Ectodermal cell (in vitro differentiated cells): Measurements from ENCODE around the gene PERM1. TPM values are rescaled to one million over a fixed set of nuclear protein-coding genes. Genes with fewer than 3 reads are reported as not detected.
"Not testable (repeated sequence)": the region's sequence is repeated elsewhere in the genome, so short reads cannot be mapped to it uniquely, and the experiment has no call there.

Experiments used
- H3K27ac ChIP-seq: 2 replicates; pipeline ENCODE4 v1.7.0; 2013; ENCODE audit warnings: mild to moderate bottlenecking, low read depth, low read length; ENCODE audit not compliant: insufficient read depth, poor library complexity, severe bottlenecking
- H3K27me3 ChIP-seq: 2 replicates; pipeline ENCODE4 v1.7.0; 2013; ENCODE audit warnings: mild to moderate bottlenecking, low read length; ENCODE audit not compliant: insufficient read depth, control insufficient read depth, poor library complexity, severe bottlenecking
- H3K36me3 ChIP-seq: one replicate; pipeline ENCODE4 v1.7.0; 2013; ENCODE audit warnings: low read length; ENCODE audit not compliant: control insufficient read depth, insufficient read depth
- H3K4me1 ChIP-seq: one replicate; pipeline ENCODE4 v1.7.0; 2013; ENCODE audit warnings: low read length; ENCODE audit not compliant: control insufficient read depth, insufficient read depth
- H3K4me3 ChIP-seq: 2 replicates; pipeline ENCODE4 v1.7.0; 2013; ENCODE audit warnings: low read depth, low read length, control low read depth; ENCODE audit not compliant: insufficient read depth
- H3K9me3 ChIP-seq: 2 replicates; pipeline ENCODE4 v1.7.0; 2013; ENCODE audit warnings: mild to moderate bottlenecking, low read length, moderate library complexity; ENCODE audit not compliant: control insufficient read depth
- WGBS, 2 experiments: methylation state at CpG; one replicate each; pipeline ENCODE4 v1.1.7; 2013; ENCODE audit warnings: missing lambda C conversion rate in 2 of 2; 5-methylcytosine and 5-hydroxymethylcytosine counted together
- polyA plus RNA-seq, 4 experiments: library from polyadenylated mRNA; stranded (reverse); fragments of 50-300 nt; gene quantifications; one replicate each; pipeline ENCODE4 v1.2.3, GENCODE V29; 2013

Gene PERM1, protein sequence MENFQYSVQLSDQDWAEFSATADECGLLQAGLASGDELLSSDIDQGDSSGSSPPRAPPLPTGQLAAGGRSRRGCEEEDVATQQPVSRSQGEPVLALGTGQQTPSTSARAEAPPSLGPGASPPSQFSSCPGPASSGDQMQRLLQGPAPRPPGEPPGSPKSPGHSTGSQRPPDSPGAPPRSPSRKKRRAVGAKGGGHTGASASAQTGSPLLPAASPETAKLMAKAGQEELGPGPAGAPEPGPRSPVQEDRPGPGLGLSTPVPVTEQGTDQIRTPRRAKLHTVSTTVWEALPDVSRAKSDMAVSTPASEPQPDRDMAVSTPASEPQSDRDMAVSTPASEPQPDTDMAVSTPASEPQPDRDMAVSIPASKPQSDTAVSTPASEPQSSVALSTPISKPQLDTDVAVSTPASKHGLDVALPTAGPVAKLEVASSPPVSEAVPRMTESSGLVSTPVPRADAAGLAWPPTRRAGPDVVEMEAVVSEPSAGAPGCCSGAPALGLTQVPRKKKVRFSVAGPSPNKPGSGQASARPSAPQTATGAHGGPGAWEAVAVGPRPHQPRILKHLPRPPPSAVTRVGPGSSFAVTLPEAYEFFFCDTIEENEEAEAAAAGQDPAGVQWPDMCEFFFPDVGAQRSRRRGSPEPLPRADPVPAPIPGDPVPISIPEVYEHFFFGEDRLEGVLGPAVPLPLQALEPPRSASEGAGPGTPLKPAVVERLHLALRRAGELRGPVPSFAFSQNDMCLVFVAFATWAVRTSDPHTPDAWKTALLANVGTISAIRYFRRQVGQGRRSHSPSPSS
- polyA plus RNA-seq (2013, experiment 1 of 4) = not detected
- not detected for polyA plus RNA-seq (2013, experiment 2 of 4)
- polyA plus RNA-seq (2013, experiment 3 of 4) = not detected
- not detected for polyA plus RNA-seq (2013, experiment 4 of 4)

DNA sequence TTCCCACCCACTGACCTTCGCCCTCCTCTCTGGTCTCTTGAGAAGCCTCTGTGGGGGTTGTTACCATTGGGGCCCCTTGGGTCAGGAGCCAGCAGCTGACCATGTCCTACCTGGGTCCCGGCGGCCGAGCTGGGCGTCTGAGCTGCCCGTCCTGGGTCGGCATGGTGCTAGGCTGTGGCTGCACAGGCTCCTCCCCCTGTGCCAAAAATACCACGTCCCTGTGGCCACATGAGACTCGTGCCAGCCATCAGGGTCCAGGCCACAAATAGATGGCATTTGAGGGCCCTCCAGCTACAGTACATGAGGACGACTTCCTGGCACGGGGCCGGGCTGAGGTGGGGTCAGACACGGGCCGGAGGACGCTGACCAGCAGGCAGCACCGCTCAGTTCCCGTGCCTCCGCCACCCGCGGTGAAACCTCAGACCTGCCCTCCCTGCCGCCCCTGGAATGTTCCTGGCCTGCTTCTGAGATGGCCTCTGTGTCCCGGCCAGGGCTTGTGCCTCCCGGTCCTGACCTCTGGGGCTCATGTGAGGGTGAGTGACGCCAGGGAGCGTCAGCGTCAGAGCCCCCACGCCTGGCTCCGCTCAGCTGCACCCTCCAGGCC is at the start of gene PERM1:
Gene PERM1, minus strand, starts transcription at position 139 of the 604 bp plus-strand sequence. CDS start 1,064 bp downstream, outside the sequence.
- H3K4me1 ChIP-seq = no peaks in the 10 kb centered on the region
- no peak within 1 kb of the TSS for H3K4me3 ChIP-seq
- no peaks in the 10 kb centered on the region for H3K9me3 ChIP-seq
- 80 to 81% methylated on average over 28 of the region's 28 CpGs for WGBS, 2 experiments
- no peaks in the 10 kb centered on the region for H3K36me3 ChIP-seq
- H3K27ac ChIP-seq = no peak within 1 kb of the TSS
- peaks cover 57% of the 10 kb centered on the region for H3K27me3 ChIP-seq

DNA sequence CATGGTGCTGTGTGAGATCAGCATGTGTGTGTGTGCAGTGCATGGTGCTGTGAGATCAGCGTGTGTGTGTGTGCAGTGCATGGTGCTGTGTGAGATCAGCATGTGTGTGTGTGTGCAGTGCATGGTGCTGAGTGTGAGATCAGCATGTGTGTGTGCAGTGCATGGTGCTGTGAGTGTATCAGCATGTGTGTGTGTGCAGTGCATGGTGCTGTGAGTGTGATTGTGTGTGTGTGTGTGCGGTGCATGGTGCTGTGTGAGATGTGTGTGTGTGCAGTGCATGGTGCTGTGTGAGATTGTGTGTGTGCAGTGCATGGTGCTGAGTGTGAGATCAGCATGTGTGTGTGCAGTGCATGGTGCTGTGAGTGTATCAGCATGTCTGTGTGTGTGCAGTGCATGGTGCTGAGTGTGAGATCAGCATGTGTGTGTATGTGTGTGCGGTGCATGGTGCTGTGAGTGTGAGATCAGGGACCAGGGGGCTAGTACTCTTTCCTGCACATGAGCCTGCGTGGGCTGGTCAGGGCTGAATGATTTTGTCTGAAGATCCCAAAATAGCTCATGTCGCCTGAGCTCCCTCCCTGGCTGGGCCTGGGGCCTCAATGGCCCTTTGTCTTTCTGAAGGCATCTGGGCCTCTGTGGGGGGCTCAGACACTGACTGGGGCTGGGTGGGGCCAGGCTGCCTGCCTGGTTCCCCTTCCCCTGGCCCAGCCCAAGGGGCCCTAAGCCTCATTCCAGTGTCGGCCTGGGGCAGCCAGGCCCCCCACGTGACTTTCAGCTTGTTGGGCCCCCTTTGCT is 49.2 kb upstream of the PERM1 start:
- not testable (repeated sequence) for H3K4me3 ChIP-seq

DNA sequence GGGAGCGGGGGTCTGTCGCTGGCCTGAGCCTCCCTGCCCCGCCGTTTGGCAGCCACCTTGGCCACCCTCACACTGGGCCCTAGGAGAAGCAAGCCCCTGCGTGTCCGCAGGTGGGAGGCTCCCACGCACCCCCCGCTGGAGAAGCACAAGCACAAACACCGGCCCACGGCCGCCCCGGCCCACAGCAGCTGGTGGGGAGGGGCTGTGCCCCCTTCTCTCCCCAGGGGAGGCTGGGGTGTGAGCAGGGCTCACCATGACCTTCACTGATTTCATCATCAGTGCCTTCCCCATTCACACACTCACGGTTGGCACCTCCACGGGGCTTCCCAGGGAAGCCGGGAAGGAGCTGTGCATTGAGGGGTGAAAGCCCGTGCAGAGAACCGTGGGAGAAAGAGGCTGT is 45.9 kb upstream of the PERM1 start:
- no peak overlapping the region for H3K27ac ChIP-seq
- no peak overlapping the region for H3K4me3 ChIP-seq
- no peaks in the 10 kb centered on the region for H3K27me3 ChIP-seq
- H3K36me3 ChIP-seq = no peaks in the 10 kb centered on the region
- H3K4me1 ChIP-seq = peaks cover 46% of the 10 kb centered on the region
- H3K9me3 ChIP-seq = no peaks in the 10 kb centered on the region
- WGBS, 2 experiments = 90 to 91% methylated on average over 17 of the region's 17 CpGs

More for the DNA sequence above, 49.2 kb upstream of the PERM1 start:
- H3K27me3 ChIP-seq = peaks cover 14% of the 10 kb centered on the region
- peaks cover 29% of the 10 kb centered on the region for H3K4me1 ChIP-seq
- H3K9me3 ChIP-seq, H3K36me3 ChIP-seq, H3K27ac ChIP-seq: not testable (repeated sequence)
- WGBS, 2 experiments = 49% methylated on average over 7 of the region's 7 CpGs

DNA sequence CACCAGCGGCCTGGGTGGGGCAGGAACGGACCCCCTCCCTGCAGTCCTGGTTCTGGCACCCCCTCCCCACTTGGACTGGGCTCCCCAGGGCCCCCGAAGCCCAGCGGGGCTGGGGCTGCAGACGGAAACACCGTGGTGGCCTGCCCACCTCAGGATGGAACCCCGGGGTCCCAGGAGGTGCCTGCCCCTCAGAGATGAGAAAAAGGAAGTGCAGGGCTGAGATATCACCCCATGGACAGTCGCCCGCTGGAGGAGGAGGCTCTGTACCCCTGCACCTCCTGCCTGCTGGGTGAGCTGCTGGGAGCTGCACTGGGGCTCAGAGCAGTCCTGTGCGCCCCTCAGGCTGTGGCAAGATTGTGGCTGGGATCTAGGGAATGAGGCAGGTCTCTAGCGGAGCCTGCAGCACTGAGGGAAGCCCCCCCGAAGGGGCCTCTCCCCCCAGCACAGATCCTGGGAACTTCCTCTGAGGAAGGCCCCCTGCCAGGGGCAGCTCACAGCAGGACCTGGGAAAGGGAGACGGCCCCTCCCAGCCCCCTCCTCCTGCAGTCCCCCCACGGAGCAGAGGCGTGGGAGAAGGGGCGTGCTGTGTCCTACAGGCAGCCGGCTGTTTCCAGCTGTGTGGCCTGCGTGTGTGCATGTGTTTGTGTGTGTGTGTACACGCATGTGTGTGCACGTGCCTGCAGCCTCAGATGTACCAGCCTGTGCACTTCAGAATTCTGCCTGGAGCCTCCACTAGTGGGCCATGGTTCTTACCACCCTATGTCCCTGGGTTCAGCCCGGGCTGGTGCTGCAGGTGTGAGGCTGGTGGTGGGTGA is 44.9 kb upstream of the PERM1 start:
- Histone ChIP-seq H3K4me1 (peaks cover 49% of the 10 kb centered on the region), H3K9me3 (no peaks in the 10 kb centered on the region), H3K27me3 (no peaks in the 10 kb centered on the region), H3K36me3 (no peaks in the 10 kb centered on the region), H3K27ac (no peak overlapping the region), H3K4me3 (no peak overlapping the region)
- WGBS, 2 experiments = 85 to 88% methylated on average over 21 of the region's 21 CpGs

DNA sequence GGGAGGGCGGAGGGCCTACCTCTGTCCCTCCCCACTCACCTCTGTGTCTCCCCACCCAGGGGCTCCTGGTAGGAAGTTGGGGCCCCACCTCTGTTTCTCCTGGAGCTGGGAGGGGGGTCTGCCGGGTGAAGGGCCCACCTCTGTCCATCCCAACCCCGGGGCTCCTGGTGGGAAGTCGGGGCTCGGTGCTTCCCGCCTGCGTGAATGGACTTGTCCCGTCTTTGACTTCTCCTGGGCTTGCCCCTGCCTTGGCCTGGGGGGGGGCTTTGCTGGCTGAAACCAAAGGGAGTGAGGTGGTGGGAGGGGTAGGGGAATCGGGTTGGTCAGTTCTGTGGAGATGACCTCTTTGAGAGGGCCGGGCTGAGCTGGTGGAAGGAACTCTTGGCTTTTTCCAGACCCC is 43.8 kb upstream of the PERM1 start:
- 83 to 84% methylated on average over 8 to 9 of the region's 10 CpGs for WGBS, 2 experiments

DNA sequence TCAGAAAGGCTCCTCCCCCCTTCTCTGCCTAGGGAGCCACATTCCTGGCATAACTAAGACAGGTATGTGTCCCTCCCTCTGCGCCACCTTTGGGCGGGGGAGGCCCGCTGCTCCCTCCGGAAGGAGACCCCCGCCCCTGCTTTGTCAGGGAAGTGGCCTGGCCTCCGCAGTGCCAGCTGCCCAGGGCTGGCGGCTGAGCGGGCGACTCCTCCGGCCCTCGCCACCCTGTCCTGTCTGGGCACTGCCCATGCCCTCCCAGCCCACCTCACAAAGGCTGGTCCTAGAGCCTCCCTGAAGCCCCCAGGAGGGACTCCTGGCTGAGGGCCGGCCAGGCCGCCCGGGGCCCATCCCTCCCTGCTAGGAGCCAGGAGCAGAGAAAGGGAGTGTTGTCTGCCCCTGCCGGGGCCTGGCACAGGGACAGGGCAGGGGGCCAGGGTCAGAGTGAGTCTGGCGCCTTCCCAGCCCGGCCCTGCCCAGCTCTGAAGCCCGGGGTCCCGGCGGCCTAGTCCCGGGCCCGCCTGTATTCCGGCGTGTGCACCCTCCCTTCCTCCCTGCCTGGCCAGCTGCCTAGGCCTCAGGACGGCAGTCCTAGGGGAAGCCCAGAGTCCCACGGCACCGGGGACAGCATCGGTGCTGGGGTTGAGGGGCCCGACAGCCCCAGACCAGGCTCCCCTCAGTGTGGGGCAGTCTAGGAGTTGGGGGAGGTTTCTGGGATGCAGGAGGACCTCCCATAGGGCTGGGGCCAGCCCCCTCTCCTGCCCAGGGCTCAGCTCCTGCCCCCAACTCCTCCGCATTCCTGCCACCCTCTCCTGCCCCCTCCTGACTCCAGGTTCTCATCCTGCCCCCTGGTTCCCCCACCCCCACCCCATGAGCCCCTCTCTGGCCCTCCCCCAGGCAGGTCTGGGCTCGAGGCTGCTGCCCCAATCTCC is 43.1 kb upstream of the PERM1 start:
- Histone ChIP-seq H3K4me1 (peaks cover 47% of the 10 kb centered on the region), H3K9me3 (no peaks in the 10 kb centered on the region), H3K36me3 (no peaks in the 10 kb centered on the region), H3K27me3 (no peaks in the 10 kb centered on the region), H3K4me3 (no peak overlapping the region), H3K27ac (no peak overlapping the region)
- 65 to 66% methylated on average over 30 to 31 of the region's 31 CpGs for WGBS, 2 experiments

More for the DNA sequence above, 43.8 kb upstream of the PERM1 start:
- no peaks in the 10 kb centered on the region for H3K27me3 ChIP-seq
- H3K9me3 ChIP-seq = no peaks in the 10 kb centered on the region
- no peak overlapping the region for H3K4me3 ChIP-seq
- H3K36me3 ChIP-seq = no peaks in the 10 kb centered on the region
- H3K27ac ChIP-seq = no peak overlapping the region
- peaks cover 47% of the 10 kb centered on the region for H3K4me1 ChIP-seq

DNA sequence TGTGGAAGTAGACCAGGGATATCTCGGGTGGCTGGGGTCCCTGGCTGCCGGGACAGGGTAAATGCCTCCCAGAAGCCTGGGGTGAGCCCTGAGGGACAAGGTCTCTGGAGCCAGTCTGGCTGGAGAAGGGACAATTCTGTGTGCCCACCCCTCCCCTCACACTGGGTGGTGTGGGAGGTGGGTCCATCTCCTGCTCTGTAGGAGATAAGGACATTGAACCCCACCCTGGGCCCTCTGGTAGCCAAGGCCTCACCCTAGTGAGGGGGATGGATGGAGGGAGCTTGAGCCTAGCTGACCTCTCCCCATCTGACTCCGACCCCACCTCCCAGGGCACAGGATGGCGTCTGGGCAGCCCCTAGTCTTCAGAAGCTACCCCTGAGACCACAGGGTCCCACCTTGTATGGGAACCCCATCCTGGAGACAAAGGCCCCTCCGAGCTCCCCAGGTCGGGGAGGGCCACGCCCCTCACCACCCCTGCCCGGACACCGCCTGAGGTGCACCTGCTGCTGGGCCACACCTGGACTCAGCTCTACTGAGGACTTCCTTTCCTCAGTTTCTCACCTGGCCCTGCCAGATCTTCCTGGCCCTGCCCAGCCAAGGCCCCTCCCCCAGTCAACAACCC is 42.4 kb upstream of the PERM1 start:
- peaks cover 47% of the 10 kb centered on the region for H3K4me1 ChIP-seq

DNA sequence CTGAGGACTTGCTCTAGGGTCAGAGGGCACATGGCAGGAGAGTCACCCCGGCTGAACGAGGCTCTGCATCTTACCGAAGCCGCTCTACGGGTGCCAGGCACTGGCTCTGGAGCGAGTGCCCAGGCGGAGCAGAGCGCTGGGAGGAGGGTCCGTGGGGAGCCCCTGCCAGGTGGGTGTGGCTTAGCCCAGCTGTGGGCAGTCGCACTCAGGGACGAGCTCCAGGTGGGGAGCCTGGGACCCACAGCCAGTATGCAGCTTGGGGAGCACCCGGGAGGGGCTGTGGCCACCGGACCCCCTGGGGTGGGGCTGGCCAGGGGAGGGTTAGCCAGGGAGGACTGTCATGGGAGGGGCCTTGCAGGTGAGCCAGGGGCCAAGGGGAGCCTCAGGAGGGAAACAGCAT is 41.8 kb upstream of the PERM1 start:
- Histone ChIP-seq H3K4me1 (peaks cover 47% of the 10 kb centered on the region), H3K9me3 (no peaks in the 10 kb centered on the region), H3K4me3 (no peak overlapping the region), H3K27ac (no peak overlapping the region), H3K27me3 (no peaks in the 10 kb centered on the region), H3K36me3 (no peaks in the 10 kb centered on the region)
- 85 to 87% methylated on average over 13 of the region's 13 CpGs for WGBS, 2 experiments

More for the DNA sequence above, 42.4 kb upstream of the PERM1 start:
- Histone ChIP-seq H3K4me3 (no peak overlapping the region), H3K36me3 (no peaks in the 10 kb centered on the region), H3K9me3 (no peaks in the 10 kb centered on the region), H3K27me3 (no peaks in the 10 kb centered on the region), H3K27ac (no peak overlapping the region)
- WGBS, 2 experiments = 83 to 86% methylated on average over 9 of the region's 9 CpGs
